Spleen (tissue), 11 donors: Measurements from ENCODE around the gene PACS2. TPM values are rescaled to one million over a fixed set of nuclear protein-coding genes. Genes with fewer than 3 reads are reported as not detected.

Experiments
- DNase-seq: peaks from one replicate; pipeline ENCODE4 v3.0.0-alpha.2; 2020
- H3K27ac ChIP-seq, 8 donors: fragments of 200-600 bp; sonication (generic) in 7 of 8; 1 replicate in 4 of 8; 2 replicates in 4 of 8; pipeline versions ENCODE4 v1.5.0 to v1.8.0; 2016 to 2021; ENCODE audit warnings: inconsistent platforms in 4 of 8, mild to moderate bottlenecking in 4 of 8, moderate library complexity in 1 of 8
- H3K27me3 ChIP-seq, 7 donors: fragments of 200-600 bp; sonication (generic) in 6 of 7; replicated peaks in 1 of 7; 1 replicate in 4 of 7; 2 replicates in 3 of 7; pipeline versions ENCODE4 v1.5.0 to v1.8.0; 2016 to 2021; ENCODE audit warnings: inconsistent platforms in 3 of 7, mild to moderate bottlenecking in 1 of 7
- H3K36me3 ChIP-seq, 6 donors: fragments of 200-600 bp; sonication (generic) in 5 of 6; 1 replicate in 4 of 6; 2 replicates in 2 of 6; pipeline versions ENCODE4 v1.5.0 to v1.8.0; 2016 to 2021; ENCODE audit warnings: inconsistent platforms in 2 of 6
- H3K4me1 ChIP-seq, 6 donors: fragments of 200-600 bp; sonication (generic) in 5 of 6; 1 replicate in 3 of 6; 2 replicates in 3 of 6; pipeline versions ENCODE4 v1.5.0 to v1.8.0; 2016 to 2021; ENCODE audit warnings: inconsistent platforms in 3 of 6
- H3K4me3 ChIP-seq, 8 donors: fragments of 200-600 bp; sonication (generic) in 7 of 8; 1 replicate in 4 of 8; 2 replicates in 4 of 8; pipeline versions ENCODE4 v1.5.0 to v1.8.0; 2016 to 2021; ENCODE audit warnings: inconsistent platforms in 4 of 8, mild to moderate bottlenecking in 4 of 8, moderate library complexity in 2 of 8
- H3K9me3 ChIP-seq, 8 donors: fragments of 200-600 bp; sonication (generic) in 7 of 8; 1 replicate in 4 of 8; 2 replicates in 4 of 8; pipeline versions ENCODE4 v1.5.0 to v1.8.0; 2016 to 2021; ENCODE audit warnings: inconsistent platforms in 4 of 8
- CTCF ChIP-seq, 11 experiments: fragments of 200-600 bp in 7 of 11; fragments of 450-650 bp in 4 of 11; sonication (generic) in 4 of 11; IDR thresholded peaks in 8 of 11; conservative IDR thresholded peaks in 3 of 11; 1 replicate in 7 of 11; 2 replicates in 4 of 11; pipeline versions ENCODE4 v1.4.0 to v1.8.0; 2016 to 2021; ENCODE audit warnings: antibody characterized with exemption in 11 of 11, inconsistent platforms in 4 of 11, mild to moderate bottlenecking in 1 of 11
- POLR2A ChIP-seq, 3 donors: fragments of 450-650 bp; IDR thresholded peaks; one replicate each; pipeline ENCODE4 v1.5.1; 2017; ENCODE audit warnings: antibody characterized with exemption in 3 of 3, mild to moderate bottlenecking in 1 of 3
- POLR2AphosphoS5 ChIP-seq, 3 donors: sonication (generic); formaldehyde crosslinking; IDR thresholded peaks; one replicate each; pipeline ENCODE4 v1.5.1; 2017; ENCODE audit warnings: antibody characterized with exemption in 3 of 3
- WGBS, 5 donors: extraction: QIAGEN DNeasy Blood & Tissue Kit in 3 of 5; methylation state at CpG; one replicate each; pipeline versions ENCODE4 v1.1.5 to v1.1.7; 2013 to 2018; 5-methylcytosine and 5-hydroxymethylcytosine counted together
- intact Hi-C: fragments of 100-400 bp; cut with DNase I; formaldehyde crosslinking; loops from one replicate; pipeline ENCODE4 v1.15.0; 2023; ENCODE audit warnings: low total_unique reads
- polyA plus RNA-seq, 3 donors: library from polyadenylated mRNA; stranded (reverse); fragments of 200-250 nt; gene quantifications; one replicate each; pipeline ENCODE4 v1.2.1, GENCODE V29; 2013
- total RNA-seq, 7 donors: library from RNA; depleted of rRNA in 3 of 7; stranded (reverse); fragments of >200 nt in 3 of 7; fragmentation: NEBNext Ultra II Directional in 4 of 7; extraction: Animal tissue kit (Norgen Biotek cat#: 25700) in 4 of 7; gene quantifications; one replicate each; pipeline versions ENCODE4 v1.1.0 to v1.2.1, GENCODE V29; 2016 to 2021
- donor health status: healthy with polysubstance abuse.
- donor health status: DM: no; HTN: no; CAD: no; lungs with moderate emphysema.
- donor health status: DM: no; HTN: no; CAD: no.
- donor health status: Bipolar disorder and iron deficiency.
- donor health status: healthy.
- donor health status: DM: no; HTN: no; CAD: no.
- donor health status: DM: yes; HTN: yes; CAD: no.

PACS2 gene
- total and polyA plus RNA-seq, 10 donors = 32.2 to 148 (median 98.7) TPM

DNA sequence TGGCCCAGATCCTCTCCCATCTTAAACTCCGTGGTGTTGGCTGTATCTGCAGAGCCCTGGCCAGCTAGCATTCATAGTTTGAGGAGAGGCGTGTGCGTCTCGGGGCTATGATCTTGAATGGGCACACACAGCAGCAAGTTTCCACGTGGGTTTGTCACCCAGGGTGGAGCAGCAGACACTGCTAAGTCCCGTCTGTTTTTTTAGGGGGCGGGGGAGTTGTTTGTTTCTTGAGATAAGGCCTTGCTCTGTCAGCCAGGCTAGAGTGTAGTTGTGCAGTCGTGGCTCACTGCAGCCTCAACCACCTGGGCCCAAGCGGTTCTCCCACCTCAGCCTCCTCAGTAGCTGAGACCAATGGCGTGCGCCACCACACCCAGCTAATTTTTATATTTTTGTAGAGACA lies 63.7 kb downstream of the PACS2 start:
- H3K9me3 ChIP-seq = no peaks in the 10 kb centered on the region
- H3K4me1 ChIP-seq = peaks cover 0 to 14% (median 0%) of the 10 kb centered on the region in 6 donors
- intact Hi-C loops = no loop called here
- peaks cover 0 to 45% (median 27%) of the 10 kb centered on the region in 6 donors for H3K36me3 ChIP-seq
- DNase-seq = no peak
- H3K27me3 ChIP-seq = no peaks in the 10 kb centered on the region
- 77 to 89% (median 85%) methylated on average over 10 to 11 of the region's 11 CpGs for WGBS, 5 donors
- H3K27ac ChIP-seq = no peak overlapping the region
- TF ChIP-seq POLR2A (IDR thresholded peaks at IDR 0.05) (no peak), POLR2AphosphoS5 (IDR thresholded peaks at IDR 0.05) (no peak), CTCF (IDR thresholded peaks at IDR 0.05 in 8 of 11, conservative IDR thresholded peaks at IDR 0.05 in 3 of 11) (no peak)
- no peak overlapping the region for H3K4me3 ChIP-seq

GRCh38 chr14:105378873-105379685 lies 64.5 kb downstream of the PACS2 start:
- Histone ChIP-seq H3K4me3 (no peak overlapping the region), H3K9me3 (no peaks in the 10 kb centered on the region), H3K27ac (no peak overlapping the region), H3K36me3 (peaks cover 0 to 54% (median 34%) of the 10 kb centered on the region in 6 donors), H3K4me1 (peaks cover 0 to 14% (median 0%) of the 10 kb centered on the region in 6 donors), H3K27me3 (no peaks in the 10 kb centered on the region)
- no peak for DNase-seq
- TF ChIP-seq POLR2AphosphoS5 (IDR thresholded peaks at IDR 0.05) (no peak), POLR2A (IDR thresholded peaks at IDR 0.05) (no peak), CTCF (IDR thresholded peaks at IDR 0.05 in 8 of 11, conservative IDR thresholded peaks at IDR 0.05 in 3 of 11) (no peak)
- intact Hi-C loops = no loop called here
- 84 to 96% (median 93%) methylated on average over 7 to 17 of the region's 17 CpGs for WGBS, 5 donors

DNA sequence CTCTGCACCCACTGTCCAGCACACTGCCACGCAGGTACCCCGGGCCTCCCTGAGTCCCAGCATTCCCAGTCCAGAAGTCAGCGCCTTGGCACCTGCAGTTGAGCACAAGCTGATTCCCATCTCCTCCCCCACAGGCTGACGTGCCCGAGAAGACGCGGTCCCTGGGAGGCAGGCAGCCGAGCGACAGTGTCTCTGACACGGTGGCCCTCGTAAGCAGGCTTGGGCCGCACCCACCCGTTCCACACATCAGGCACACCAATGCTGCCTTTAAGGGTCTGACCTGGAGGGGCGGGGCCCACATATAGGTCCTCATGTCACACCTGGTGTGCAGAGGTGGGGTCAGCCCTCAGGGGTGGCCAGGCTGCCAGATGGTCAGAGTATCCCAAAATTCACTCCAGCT lies 65.4 kb downstream of the PACS2 start:
- H3K4me1 ChIP-seq = peaks cover 0 to 14% (median 0%) of the 10 kb centered on the region in 6 donors
- H3K27ac ChIP-seq = no peak overlapping the region
- DNase-seq = no peak
- H3K4me3 ChIP-seq = no peak overlapping the region
- intact Hi-C loops = no loop called here
- WGBS, 5 donors = 94 to 99% (median 96%) methylated on average over 14 of the region's 14 CpGs
- no peaks in the 10 kb centered on the region for H3K27me3 ChIP-seq
- TF ChIP-seq POLR2AphosphoS5 (IDR thresholded peaks at IDR 0.05) = peak in 1 of 3 donors; percentile 16
- TF ChIP-seq CTCF (IDR thresholded peaks at IDR 0.05 in 8 of 11, conservative IDR thresholded peaks at IDR 0.05 in 3 of 11) = no peak
- TF ChIP-seq POLR2A (IDR thresholded peaks at IDR 0.05) = no peak
- peaks cover 0 to 63% (median 43%) of the 10 kb centered on the region in 6 donors for H3K36me3 ChIP-seq
- no peaks in the 10 kb centered on the region for H3K9me3 ChIP-seq

GRCh38 chr14:105380756-105381155 lies 66.2 kb downstream of the PACS2 start:
- Histone ChIP-seq H3K27me3 (no peaks in the 10 kb centered on the region), H3K9me3 (no peaks in the 10 kb centered on the region), H3K36me3 (peaks cover 0 to 71% (median 50%) of the 10 kb centered on the region in 6 donors), H3K4me1 (peaks cover 0 to 10% (median 0%) of the 10 kb centered on the region in 6 donors), H3K4me3 (no peak overlapping the region), H3K27ac (no peak overlapping the region)
- 88 to 96% (median 93%) methylated on average over 5 to 19 of the region's 19 CpGs for WGBS, 5 donors
- no peak for TF ChIP-seq CTCF (IDR thresholded peaks at IDR 0.05 in 8 of 11, conservative IDR thresholded peaks at IDR 0.05 in 3 of 11)
- TF ChIP-seq POLR2A (IDR thresholded peaks at IDR 0.05) = no peak
- no peak for TF ChIP-seq POLR2AphosphoS5 (IDR thresholded peaks at IDR 0.05)
- DNase-seq = no peak
- intact Hi-C loops = no loop called here
